Measurements from ENCODE around the gene UGT3A2. TPM values are rescaled to one million over a fixed set of nuclear protein-coding genes. Genes with fewer than 3 reads are reported as not detected.

UGT3A2 gene
- total and polyA plus RNA-seq, 2 experiments from 2014 or later, result 17.2 to 27.0 TPM

GRCh38 chr5:36108758-36109460 is 42.2 kb upstream of the UGT3A2 start (continued):
- no peak for TF ChIP-seq EZH2 (IDR thresholded peaks at IDR 0.05; ENCODE audit: low read depth, unreplicated experiment)
- TF ChIP-seq, protein P1, sequence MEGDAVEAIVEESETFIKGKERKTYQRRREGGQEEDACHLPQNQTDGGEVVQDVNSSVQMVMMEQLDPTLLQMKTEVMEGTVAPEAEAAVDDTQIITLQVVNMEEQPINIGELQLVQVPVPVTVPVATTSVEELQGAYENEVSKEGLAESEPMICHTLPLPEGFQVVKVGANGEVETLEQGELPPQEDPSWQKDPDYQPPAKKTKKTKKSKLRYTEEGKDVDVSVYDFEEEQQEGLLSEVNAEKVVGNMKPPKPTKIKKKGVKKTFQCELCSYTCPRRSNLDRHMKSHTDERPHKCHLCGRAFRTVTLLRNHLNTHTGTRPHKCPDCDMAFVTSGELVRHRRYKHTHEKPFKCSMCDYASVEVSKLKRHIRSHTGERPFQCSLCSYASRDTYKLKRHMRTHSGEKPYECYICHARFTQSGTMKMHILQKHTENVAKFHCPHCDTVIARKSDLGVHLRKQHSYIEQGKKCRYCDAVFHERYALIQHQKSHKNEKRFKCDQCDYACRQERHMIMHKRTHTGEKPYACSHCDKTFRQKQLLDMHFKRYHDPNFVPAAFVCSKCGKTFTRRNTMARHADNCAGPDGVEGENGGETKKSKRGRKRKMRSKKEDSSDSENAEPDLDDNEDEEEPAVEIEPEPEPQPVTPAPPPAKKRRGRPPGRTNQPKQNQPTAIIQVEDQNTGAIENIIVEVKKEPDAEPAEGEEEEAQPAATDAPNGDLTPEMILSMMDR (conservative IDR thresholded peaks at IDR 0.05; ENCODE audit: low read depth in 2 of 2), result no peak

DNA sequence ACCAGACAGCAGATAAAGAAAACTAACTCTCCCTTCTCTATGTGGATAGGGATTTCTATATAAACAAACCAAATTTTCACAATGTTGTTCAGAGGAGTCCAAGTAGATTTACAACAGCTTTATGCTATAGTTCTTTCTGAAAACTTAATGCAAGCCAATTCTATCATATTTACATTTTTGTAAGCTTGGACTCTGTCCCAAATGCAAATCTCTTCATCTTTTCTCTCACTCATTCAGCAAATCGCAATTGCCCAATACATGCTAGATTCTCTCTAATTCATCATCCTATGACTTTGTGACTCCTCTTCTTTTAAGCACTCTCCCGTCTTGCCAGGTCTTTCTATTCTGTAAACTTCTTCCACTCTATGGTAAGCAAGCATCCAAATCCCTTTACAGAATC is 39.1 kb upstream of the UGT3A2 start:
- no peak overlapping the region for H3K4me2 ChIP-seq
- DNase-seq (ENCODE audit: low spot score), result no peak
- H3K4me1 ChIP-seq (ENCODE audit: insufficient read depth), result peaks cover 16% of the 10 kb centered on the region
- TF ChIP-seq NANOG (IDR thresholded peaks at IDR 0.05; ENCODE audit: borderline replicate concordance) (no peak), ZNF331 (CRISPR knock-in tag; IDR thresholded peaks at IDR 0.05; ENCODE audit: low read depth) (no peak), JUNB (IDR thresholded peaks at IDR 0.05; ENCODE audit: unreplicated experiment) (no peak), EZH2phosphoT487 (IDR thresholded peaks at IDR 0.05; ENCODE audit: unreplicated experiment) (no peak), STAT1 (IDR thresholded peaks at IDR 0.05; ENCODE audit: unreplicated experiment) (no peak), ZNF114 (CRISPR knock-in tag; IDR thresholded peaks at IDR 0.05) (no peak), CREB1 (CRISPR knock-in tag; IDR thresholded peaks at IDR 0.05; ENCODE audit: low read depth) (no peak), POLR2AphosphoS5 (IDR thresholded peaks at IDR 0.05; ENCODE audit: low read depth) (no peak), ETS1 (IDR thresholded peaks at IDR 0.05) (no peak), EZH2 (IDR thresholded peaks at IDR 0.05; ENCODE audit: low read depth, unreplicated experiment) (no peak)
- TF ChIP-seq, protein P1 (conservative IDR thresholded peaks at IDR 0.05; ENCODE audit: low read depth in 2 of 2), result no peak
- TF ChIP-seq, protein P2, sequence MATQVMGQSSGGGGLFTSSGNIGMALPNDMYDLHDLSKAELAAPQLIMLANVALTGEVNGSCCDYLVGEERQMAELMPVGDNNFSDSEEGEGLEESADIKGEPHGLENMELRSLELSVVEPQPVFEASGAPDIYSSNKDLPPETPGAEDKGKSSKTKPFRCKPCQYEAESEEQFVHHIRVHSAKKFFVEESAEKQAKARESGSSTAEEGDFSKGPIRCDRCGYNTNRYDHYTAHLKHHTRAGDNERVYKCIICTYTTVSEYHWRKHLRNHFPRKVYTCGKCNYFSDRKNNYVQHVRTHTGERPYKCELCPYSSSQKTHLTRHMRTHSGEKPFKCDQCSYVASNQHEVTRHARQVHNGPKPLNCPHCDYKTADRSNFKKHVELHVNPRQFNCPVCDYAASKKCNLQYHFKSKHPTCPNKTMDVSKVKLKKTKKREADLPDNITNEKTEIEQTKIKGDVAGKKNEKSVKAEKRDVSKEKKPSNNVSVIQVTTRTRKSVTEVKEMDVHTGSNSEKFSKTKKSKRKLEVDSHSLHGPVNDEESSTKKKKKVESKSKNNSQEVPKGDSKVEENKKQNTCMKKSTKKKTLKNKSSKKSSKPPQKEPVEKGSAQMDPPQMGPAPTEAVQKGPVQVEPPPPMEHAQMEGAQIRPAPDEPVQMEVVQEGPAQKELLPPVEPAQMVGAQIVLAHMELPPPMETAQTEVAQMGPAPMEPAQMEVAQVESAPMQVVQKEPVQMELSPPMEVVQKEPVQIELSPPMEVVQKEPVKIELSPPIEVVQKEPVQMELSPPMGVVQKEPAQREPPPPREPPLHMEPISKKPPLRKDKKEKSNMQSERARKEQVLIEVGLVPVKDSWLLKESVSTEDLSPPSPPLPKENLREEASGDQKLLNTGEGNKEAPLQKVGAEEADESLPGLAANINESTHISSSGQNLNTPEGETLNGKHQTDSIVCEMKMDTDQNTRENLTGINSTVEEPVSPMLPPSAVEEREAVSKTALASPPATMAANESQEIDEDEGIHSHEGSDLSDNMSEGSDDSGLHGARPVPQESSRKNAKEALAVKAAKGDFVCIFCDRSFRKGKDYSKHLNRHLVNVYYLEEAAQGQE (IDR thresholded peaks at IDR 0.05; ENCODE audit: unreplicated experiment), result no peak

More for the DNA sequence above, 39.1 kb upstream of the UGT3A2 start:
- no peak overlapping the region for H2AFZ ChIP-seq
- peaks cover 10% of the 10 kb centered on the region for H3K4me1 Mint-ChIP-seq
- no peaks in the 10 kb centered on the region for H4K20me1 ChIP-seq (replicated peaks; ENCODE audit: insufficient read depth)
- no peak overlapping the region for H3K27ac ChIP-seq (ENCODE audit: low read depth)
- no peak for ATAC-seq
- no peaks in the 10 kb centered on the region for H3K36me3 ChIP-seq (ENCODE audit: insufficient read depth)
- no peaks in the 10 kb centered on the region for H3K9me2 ChIP-seq (ENCODE audit: insufficient read depth)
- no peaks in the 10 kb centered on the region for H3K27me3 Mint-ChIP-seq (ENCODE audit: insufficient read depth, low read depth, poor library complexity)
- H3K36me3 Mint-ChIP-seq (ENCODE audit: low read depth), result peaks cover 3% of the 10 kb centered on the region; the same call in 2 of the 3 replicates
- H3K9me3 Mint-ChIP-seq, result no peaks in the 10 kb centered on the region
- H3K79me2 ChIP-seq (replicated peaks; ENCODE audit: insufficient read depth), result no peaks in the 10 kb centered on the region
- no peak overlapping the region for H3K4me3 ChIP-seq
- no peak overlapping the region for H3K4me3 Mint-ChIP-seq
- H3F3A ChIP-seq (replicated peaks; ENCODE audit: low read depth), result no peaks in the 10 kb centered on the region
- no peaks in the 10 kb centered on the region for H3K27me3 ChIP-seq (ENCODE audit: insufficient read depth)
- H3K27ac Mint-ChIP-seq, result no peak overlapping the region
